Activated naive CD8-positive, alpha-beta T cell treated with anti-CD3 and anti-CD28 coated beads for 36 hours (primary cell): Measurements from ENCODE around the gene MYO5C. TPM values are rescaled to one million over a fixed set of nuclear protein-coding genes. Genes with fewer than 3 reads are reported as not detected.
A peak's percentile ranks its signal among the peaks of the same experiment; 100 is the strongest.

Source experiments
- DNase-seq: peaks from one replicate; pipeline ENCODE4 v3.0.0; 2021
- H3K27ac Mint-ChIP-seq: one replicate; pipeline ENCODE4 v1.8.0; 2022; ENCODE audit warnings: mild to moderate bottlenecking, moderate library complexity, mixed read lengths
- H3K27me3 Mint-ChIP-seq: one replicate; pipeline ENCODE4 v1.8.0; 2022; ENCODE audit warnings: mild to moderate bottlenecking, mixed read lengths
- H3K36me3 Mint-ChIP-seq: one replicate; pipeline ENCODE4 v1.8.0; 2021; ENCODE audit warnings: mild to moderate bottlenecking, mixed read lengths
- H3K4me1 Mint-ChIP-seq: one replicate; pipeline ENCODE4 v1.8.0; 2021; ENCODE audit warnings: mixed read lengths
- H3K4me3 Mint-ChIP-seq: one replicate; pipeline ENCODE4 v1.8.0; 2022; ENCODE audit warnings: mild to moderate bottlenecking, moderate library complexity, mixed read lengths
- H3K9me3 Mint-ChIP-seq: one replicate; pipeline ENCODE4 v1.8.0; 2022; ENCODE audit warnings: mixed read lengths
- total RNA-seq, 2 experiments: library from RNA; stranded (reverse); gene quantifications; one replicate each; pipeline ENCODE4 v1.2.3, GENCODE V29; 2021

MYO5C gene
- total RNA-seq, 2 experiments from 2014 or later, result 0.56 to 0.98 TPM

DNA sequence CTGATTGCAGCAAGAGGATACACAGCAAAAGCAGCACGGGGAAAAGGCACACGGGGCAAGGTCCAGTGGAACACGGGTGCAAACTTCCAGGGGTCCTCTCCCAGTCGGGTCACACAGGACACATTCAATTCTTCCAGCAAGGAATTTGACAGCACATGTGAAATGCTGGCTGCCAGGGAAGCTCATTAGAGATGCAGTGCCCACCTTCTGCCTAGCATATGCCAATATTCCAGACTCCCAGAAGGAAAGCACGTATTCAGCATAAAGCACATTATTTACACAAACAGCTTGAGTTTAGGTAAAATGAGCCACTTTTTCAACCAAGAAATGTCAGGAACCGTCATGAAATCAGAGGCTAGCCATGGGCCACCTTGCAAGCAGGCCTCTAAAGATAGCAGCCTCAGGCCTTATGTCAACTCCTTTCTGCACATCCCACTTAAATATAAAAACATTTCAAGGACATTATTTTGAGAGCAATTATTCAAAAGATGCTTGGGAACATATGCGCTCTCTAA, 19.3 kb downstream of the MYO5C start:
- Mint-ChIP-seq H3K27me3 (no peaks in the 10 kb centered on the region), H3K4me1 (no peaks in the 10 kb centered on the region), H3K27ac (no peak overlapping the region), H3K9me3 (no peaks in the 10 kb centered on the region), H3K36me3 (no peaks in the 10 kb centered on the region), H3K4me3 (no peak overlapping the region)
- no peak for DNase-seq

DNA sequence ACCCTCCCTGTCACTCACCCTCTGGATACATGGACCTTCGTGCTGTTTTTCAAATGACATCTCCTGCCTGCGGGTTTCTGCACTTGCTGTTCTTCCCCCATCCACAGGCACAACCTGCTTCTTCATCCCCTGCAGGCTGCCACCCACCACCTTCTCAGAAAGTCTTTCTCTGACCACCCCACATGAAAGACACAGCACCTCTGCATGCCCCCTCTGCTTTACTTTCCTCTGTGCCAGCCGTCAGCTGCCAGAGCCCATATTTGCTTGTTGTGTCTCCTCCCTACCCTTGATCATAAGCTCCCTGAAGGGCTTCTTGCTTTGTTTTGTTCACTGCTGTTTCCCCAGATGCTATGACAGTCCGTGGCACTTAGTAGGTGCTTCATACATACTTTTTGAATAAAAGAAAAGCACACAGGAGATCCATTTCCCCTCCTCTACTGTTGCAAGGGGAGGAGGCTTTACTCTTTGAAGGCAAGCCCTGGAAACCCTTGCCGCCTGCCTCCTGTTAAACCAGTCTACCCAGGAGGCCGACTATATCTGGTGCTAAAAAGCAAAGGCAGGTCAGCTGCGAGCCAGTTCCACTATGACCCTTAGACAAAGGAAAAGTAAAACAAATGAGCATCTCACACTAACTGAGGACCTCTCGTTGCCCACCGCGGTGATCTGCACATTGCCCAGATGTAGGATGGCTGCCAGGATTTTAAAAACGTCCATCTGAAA, 31.9 kb downstream of the MYO5C start:
- Mint-ChIP-seq H3K36me3 (peaks cover 7% of the 10 kb centered on the region), H3K9me3 (no peaks in the 10 kb centered on the region), H3K4me3 (peak overlapping the region; percentile 8), H3K27me3 (no peaks in the 10 kb centered on the region), H3K27ac (peak overlapping the region; percentile 30), H3K4me1 (peaks cover 29% of the 10 kb centered on the region)
- no peak for DNase-seq

- peak overlapping the region; percentile 84 for H3K27ac Mint-ChIP-seq
- no peaks in the 10 kb centered on the region for H3K9me3 Mint-ChIP-seq
- no peak for DNase-seq
- H3K36me3 Mint-ChIP-seq, result peaks cover 7% of the 10 kb centered on the region
- H3K4me3 Mint-ChIP-seq, result peak overlapping the region; percentile 44
- no peaks in the 10 kb centered on the region for H3K27me3 Mint-ChIP-seq
- H3K4me1 Mint-ChIP-seq, result peaks cover 29% of the 10 kb centered on the region
Observed at GRCh38 chr15:52262364-52262763, 33.2 kb downstream of the MYO5C start.

DNA sequence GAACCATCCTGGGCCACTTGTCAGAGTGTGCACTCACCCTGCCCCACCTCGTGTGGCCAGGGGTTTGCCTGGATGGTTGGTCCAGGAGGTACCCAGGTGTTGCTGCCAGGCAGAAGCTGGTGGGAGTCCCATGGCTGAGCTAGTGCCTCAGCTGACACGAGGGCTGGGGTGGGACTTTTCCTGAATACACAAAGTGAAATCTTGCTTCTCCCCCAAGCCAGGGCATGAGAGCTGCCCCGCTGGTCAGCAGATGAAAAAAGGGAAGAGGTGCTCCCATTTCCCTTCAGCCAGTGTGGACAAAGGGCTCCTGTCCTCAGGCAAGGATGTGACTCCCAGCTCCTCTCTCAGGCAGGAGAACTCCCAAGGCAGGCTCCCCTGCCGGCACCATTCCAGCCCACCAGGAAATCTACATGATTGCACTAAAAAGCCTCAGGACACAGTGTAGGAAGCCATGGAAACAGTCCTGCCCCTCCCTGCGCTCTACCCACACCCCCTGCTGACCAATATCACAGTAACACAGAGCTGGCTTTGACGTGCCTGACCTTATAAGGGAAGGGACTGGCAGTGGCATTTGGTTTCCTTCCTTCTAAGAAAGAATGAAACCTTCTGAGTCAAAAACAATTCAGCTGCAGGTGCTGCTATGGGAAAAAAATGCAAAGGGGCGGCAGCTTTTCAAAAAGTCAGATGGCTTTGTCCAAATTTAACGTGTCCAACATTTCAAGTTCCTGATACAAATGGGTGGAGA, 33.9 kb downstream of the MYO5C start:
- H3K4me3 Mint-ChIP-seq, result peak overlapping the region; percentile 44
- DNase-seq, result peak; percentile 71
- no peaks in the 10 kb centered on the region for H3K9me3 Mint-ChIP-seq
- H3K27me3 Mint-ChIP-seq, result no peaks in the 10 kb centered on the region
- peaks cover 7% of the 10 kb centered on the region for H3K36me3 Mint-ChIP-seq
- H3K27ac Mint-ChIP-seq, result peak overlapping the region; percentile 84
- H3K4me1 Mint-ChIP-seq, result peaks cover 35% of the 10 kb centered on the region

GRCh38 chr15:52261026-52261425, 34.6 kb downstream of the MYO5C start:
- Mint-ChIP-seq H3K27ac (no peak overlapping the region), H3K4me3 (no peak overlapping the region), H3K36me3 (peaks cover 7% of the 10 kb centered on the region), H3K9me3 (no peaks in the 10 kb centered on the region), H3K4me1 (peaks cover 38% of the 10 kb centered on the region), H3K27me3 (no peaks in the 10 kb centered on the region)
- no peak for DNase-seq

DNA sequence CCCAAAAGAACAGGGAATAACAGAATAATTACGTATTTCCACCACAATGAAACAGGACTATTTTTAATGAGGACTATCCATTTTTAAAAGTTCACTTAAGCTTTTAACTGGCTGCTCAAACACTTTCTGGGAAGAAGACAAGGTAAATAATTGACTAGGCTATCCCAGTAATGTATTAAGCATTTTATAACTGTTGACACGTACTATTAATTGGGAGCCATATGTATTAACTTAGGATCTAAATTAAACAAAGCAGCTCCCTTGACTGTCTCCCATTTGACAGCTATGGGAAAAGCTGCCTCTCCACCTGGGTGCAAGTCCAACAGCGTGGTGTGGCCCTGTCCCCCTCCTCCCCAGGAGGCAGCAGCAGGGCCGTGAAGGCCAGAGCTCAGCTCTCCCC, 36.1 kb downstream of the MYO5C start:
- Mint-ChIP-seq H3K4me3 (no peak overlapping the region), H3K27ac (no peak overlapping the region), H3K36me3 (peaks cover 7% of the 10 kb centered on the region), H3K27me3 (no peaks in the 10 kb centered on the region), H3K9me3 (no peaks in the 10 kb centered on the region), H3K4me1 (peaks cover 38% of the 10 kb centered on the region)
- DNase-seq, result no peak

- H3K27me3 Mint-ChIP-seq, result no peaks in the 10 kb centered on the region
- no peaks in the 10 kb centered on the region for H3K9me3 Mint-ChIP-seq
- peaks cover 29% of the 10 kb centered on the region for H3K4me1 Mint-ChIP-seq
- H3K27ac Mint-ChIP-seq, result no peak overlapping the region
- H3K4me3 Mint-ChIP-seq, result no peak overlapping the region
- no peak for DNase-seq
- peaks cover 7% of the 10 kb centered on the region for H3K36me3 Mint-ChIP-seq
Observed at GRCh38 chr15:52258461-52258860, 37.1 kb downstream of the MYO5C start.

- Mint-ChIP-seq H3K27ac (no peak overlapping the region), H3K4me1 (peaks cover 21% of the 10 kb centered on the region), H3K9me3 (no peaks in the 10 kb centered on the region), H3K36me3 (peaks cover 4% of the 10 kb centered on the region), H3K27me3 (no peaks in the 10 kb centered on the region), H3K4me3 (no peak overlapping the region)
- no peak for DNase-seq
Observed at GRCh38 chr15:52257734-52258062, 37.9 kb downstream of the MYO5C start.

DNA sequence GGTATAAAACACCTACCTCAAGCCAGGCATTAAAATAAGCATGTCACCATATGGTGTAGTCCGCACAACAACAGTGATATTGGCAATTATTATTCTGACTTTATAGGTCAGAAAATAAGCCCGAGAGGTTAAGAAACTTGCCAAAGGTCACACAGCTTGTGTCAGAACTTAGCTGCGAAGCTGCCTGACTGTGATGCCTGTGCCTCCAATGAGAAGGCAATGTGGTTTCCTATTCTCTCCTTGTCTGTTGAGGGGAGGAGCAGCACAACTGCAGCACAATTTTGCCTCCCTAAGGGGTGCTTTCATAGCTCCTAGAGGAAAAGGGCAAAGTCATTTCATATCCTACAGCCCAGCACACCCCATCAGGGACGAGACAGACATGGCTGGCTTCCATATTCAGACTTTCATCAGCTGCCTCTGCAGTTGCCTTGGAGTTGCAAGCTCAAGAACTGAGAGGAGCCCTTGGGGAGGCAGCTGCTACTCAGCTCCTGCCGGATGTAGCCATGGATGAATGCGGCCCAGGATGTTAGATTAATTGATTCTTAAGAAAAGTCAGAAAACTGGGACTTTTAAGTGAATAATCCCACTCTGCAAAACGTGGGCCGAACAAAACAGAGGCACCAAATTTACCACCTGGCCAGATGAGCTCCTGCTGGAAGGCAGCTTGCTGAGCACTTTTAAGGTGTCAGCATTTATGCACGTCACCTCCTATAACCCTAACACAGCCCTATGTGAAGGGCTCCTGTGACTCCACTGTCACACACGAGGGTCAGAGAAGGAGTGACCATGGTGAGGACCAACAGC, 38.5 kb downstream of the MYO5C start:
- Mint-ChIP-seq H3K27ac (no peak overlapping the region), H3K4me3 (peak overlapping the region; percentile 22), H3K4me1 (peaks cover 17% of the 10 kb centered on the region), H3K9me3 (no peaks in the 10 kb centered on the region), H3K36me3 (no peaks in the 10 kb centered on the region), H3K27me3 (no peaks in the 10 kb centered on the region)
- no peak for DNase-seq

DNA sequence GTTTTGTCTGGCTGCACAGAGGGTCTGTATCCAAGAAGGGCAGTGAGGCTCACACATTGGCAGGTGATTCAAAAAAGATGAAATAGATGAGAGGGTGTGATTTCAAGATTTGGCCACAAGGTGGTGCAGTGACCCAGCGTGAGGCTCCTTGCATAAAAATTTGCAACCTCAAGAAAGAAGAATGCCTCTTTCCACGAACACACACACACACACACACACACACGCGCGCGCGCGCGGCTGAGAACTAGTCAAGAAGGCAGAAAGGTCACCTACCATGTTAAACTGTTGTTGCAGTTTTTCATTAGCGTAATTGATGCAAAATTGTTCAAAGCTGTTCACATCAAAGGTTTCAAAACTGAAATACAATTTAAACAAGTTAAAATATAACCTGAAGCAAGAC, 39.2 kb downstream of the MYO5C start:
- Mint-ChIP-seq H3K27me3 (no peaks in the 10 kb centered on the region), H3K36me3 (no peaks in the 10 kb centered on the region), H3K27ac (peak overlapping the region; percentile 15), H3K4me1 (peaks cover 10% of the 10 kb centered on the region), H3K9me3 (no peaks in the 10 kb centered on the region), H3K4me3 (peak overlapping the region; percentile 58)
- DNase-seq, result peak; percentile 59

DNA sequence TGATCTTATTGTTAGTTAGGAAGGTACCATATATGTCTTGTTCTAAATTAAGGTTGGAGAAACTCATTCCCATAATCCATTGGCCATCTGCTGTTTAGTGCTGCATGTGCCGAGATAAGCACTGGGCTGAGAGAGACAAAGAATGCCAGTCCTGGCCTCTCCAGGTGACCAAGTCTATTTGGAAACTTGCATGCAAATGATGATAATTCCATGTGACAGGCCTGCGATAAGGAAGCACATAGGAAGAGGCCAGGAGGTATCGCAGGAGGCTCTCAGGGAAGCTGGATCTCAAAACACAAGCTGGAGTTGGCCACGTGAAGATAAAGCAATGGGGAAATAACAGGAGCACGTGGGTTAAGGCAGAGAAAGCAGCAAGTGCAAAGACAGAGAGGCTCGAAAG, 39.7 kb downstream of the MYO5C start:
- peaks cover 10% of the 10 kb centered on the region for H3K4me1 Mint-ChIP-seq
- H3K36me3 Mint-ChIP-seq, result no peaks in the 10 kb centered on the region
- no peaks in the 10 kb centered on the region for H3K27me3 Mint-ChIP-seq
- H3K9me3 Mint-ChIP-seq, result no peaks in the 10 kb centered on the region
- no peak for DNase-seq
- H3K4me3 Mint-ChIP-seq, result no peak overlapping the region
- no peak overlapping the region for H3K27ac Mint-ChIP-seq

DNA sequence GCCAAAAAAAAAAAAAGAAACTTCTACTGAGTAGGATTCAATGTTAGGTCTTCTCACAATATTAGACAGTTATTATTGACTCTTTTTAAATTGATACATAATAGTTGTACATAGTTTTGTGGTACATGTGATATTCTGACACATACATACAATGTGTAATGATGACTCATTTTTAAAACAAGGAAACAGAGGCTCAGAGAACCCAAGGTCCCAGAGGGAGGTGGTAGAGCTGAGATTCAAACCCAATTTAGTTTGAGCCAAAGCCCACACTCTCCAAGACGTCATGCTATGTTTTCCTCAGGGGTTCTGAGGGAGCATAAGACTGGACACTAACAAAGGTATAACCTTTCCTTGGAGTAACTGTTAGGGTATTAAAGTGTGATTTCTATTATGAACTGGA, 40.6 kb downstream of the MYO5C start:
- Mint-ChIP-seq H3K9me3 (no peaks in the 10 kb centered on the region), H3K4me1 (peaks cover 10% of the 10 kb centered on the region), H3K27me3 (no peaks in the 10 kb centered on the region), H3K27ac (no peak overlapping the region), H3K4me3 (no peak overlapping the region), H3K36me3 (no peaks in the 10 kb centered on the region)
- no peak for DNase-seq

DNA sequence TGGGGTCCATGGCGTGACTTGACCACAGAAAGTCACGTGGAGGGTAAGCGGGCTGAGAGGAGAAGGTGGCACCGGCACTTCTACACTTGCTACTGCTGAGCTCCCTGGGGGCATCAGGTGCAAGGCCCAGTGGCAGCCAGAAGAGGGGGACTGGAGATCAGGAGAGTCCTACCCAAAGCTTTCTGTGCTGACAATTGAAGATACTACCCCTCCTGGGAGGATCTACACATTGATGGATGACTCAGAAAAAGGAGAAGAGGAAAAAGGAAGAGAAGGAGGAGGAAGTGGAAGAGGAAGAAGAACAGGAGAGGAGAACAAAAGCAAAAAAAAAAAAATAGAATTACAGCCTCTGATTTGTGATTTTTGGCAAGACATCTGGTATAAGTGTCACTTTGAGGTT, 41.2 kb downstream of the MYO5C start:
- DNase-seq, result no peak
- Mint-ChIP-seq H3K36me3 (no peaks in the 10 kb centered on the region), H3K27me3 (no peaks in the 10 kb centered on the region), H3K9me3 (no peaks in the 10 kb centered on the region), H3K4me3 (no peak overlapping the region), H3K27ac (no peak overlapping the region), H3K4me1 (peaks cover 10% of the 10 kb centered on the region)

- no peak for DNase-seq
- Mint-ChIP-seq H3K9me3 (no peaks in the 10 kb centered on the region), H3K4me3 (no peak overlapping the region), H3K36me3 (no peaks in the 10 kb centered on the region), H3K27ac (no peak overlapping the region), H3K4me1 (peaks cover 10% of the 10 kb centered on the region), H3K27me3 (no peaks in the 10 kb centered on the region)
Observed at GRCh38 chr15:52252781-52253180, 42.8 kb downstream of the MYO5C start.

DNA sequence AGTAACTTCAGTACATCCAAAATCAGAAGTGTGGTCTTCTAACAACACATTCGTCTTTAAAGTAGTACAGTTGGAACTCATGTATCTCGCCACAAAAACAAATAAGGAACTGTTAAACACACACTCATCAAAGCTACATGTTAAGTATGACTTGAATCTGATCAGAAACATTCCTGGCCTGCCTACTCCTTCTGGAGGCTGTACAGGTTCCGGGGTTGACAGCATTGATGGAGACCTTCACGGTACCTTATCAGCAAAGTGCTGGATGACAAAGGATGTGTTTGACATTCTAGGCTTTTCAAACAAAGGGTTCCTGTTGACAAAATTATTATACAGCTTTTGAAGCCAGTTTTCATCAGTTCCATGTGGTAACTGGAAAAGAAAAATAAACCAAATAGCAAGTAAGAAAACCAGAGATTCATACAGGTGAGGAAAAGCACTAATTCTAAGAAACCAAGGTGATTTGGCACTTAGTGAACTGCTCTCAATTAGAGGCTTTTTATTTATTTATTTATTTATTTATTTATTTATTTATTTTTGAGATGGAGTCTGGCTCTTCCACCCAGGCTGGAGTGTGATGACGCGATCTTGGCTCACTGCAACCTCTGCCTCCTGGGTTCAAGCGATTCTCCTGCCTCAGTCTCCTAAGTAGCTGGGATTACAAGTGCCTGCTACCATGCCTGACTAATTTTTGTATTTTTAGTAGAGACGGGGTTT, 44.3 kb downstream of the MYO5C start:
- Mint-ChIP-seq H3K4me1 (peaks cover 2% of the 10 kb centered on the region), H3K36me3 (no peaks in the 10 kb centered on the region), H3K9me3 (no peaks in the 10 kb centered on the region), H3K4me3 (no peak overlapping the region), H3K27me3 (no peaks in the 10 kb centered on the region), H3K27ac (no peak overlapping the region)
- no peak for DNase-seq
